OCI-LY1 (cell line): ENCODE results near the gene C1QTNF6.

Source experiments
- CTCF ChIP-seq: fragments of 200-600 bp; sonication (generic), shearing (Covaris generic); IDR thresholded peaks from 2 replicates; pipeline ENCODE4 v1.5.1; 2017; ENCODE audit warnings: mild to moderate bottlenecking, antibody characterized with exemption, low read length, moderate library complexity, mixed read lengths
- EZH2 ChIP-seq: fragments of 200-600 bp; sonication (generic), shearing (Covaris generic); IDR thresholded peaks from 2 replicates; pipeline ENCODE4 v1.8.0; 2017; ENCODE audit warnings: borderline replicate concordance, mixed run types, mild to moderate bottlenecking, antibody characterized with exemption, low read length, moderate library complexity, mixed read lengths

- TF ChIP-seq EZH2 (no peak), CTCF (no peak)
Measured at GRCh38 chr22:37233751-37234631, 45.9 kb upstream of the C1QTNF6 start.
